ENCODE data around the gene EPB41L1. TPM values are rescaled to one million over a fixed set of nuclear protein-coding genes. Genes with fewer than 3 reads are reported as not detected.

The EPB41L1 gene
- total RNA-seq, 1 experiment from 2014 or later: 121 TPM

GRCh38 chr20:36277546-36277945 is 123.0 kb downstream of the EPB41L1 start:
- DNase-seq: no peak
- no peak overlapping the region for H3K27ac Mint-ChIP-seq (ENCODE audit: unreplicated experiment)
- peaks cover 92% of the 10 kb centered on the region for H3K27me3 Mint-ChIP-seq (ENCODE audit: unreplicated experiment)
- no TSS peak for BruUV-seq (replicated peaks)
- no peak for TF ChIP-seq CTCF (IDR thresholded peaks at IDR 0.05; ENCODE audit: unreplicated experiment)
- H3K36me3 Mint-ChIP-seq (ENCODE audit: insufficient read depth, unreplicated experiment): no peaks in the 10 kb centered on the region
- no peaks in the 10 kb centered on the region for H3K4me1 Mint-ChIP-seq (ENCODE audit: low read depth, unreplicated experiment)
- H3K9me3 Mint-ChIP-seq (ENCODE audit: low read depth, unreplicated experiment): no peaks in the 10 kb centered on the region
- intact Hi-C loops (cut with micrococcal nuclease; ENCODE audit: unreplicated experiment): no loop called here
- CTCF ChIA-PET: no interaction called here
- H3K4me3 Mint-ChIP-seq (ENCODE audit: low read depth, unreplicated experiment): no peak overlapping the region

- H3K4me1 Mint-ChIP-seq (ENCODE audit: low read depth, unreplicated experiment): no peaks in the 10 kb centered on the region
- no peaks in the 10 kb centered on the region for H3K9me3 Mint-ChIP-seq (ENCODE audit: low read depth, unreplicated experiment)
- DNase-seq: no peak
- H3K27ac Mint-ChIP-seq (ENCODE audit: unreplicated experiment): no peak overlapping the region
- TF ChIP-seq CTCF (IDR thresholded peaks at IDR 0.05; ENCODE audit: unreplicated experiment): no peak
- CTCF ChIA-PET: interaction anchor here (2.8 kb wide), 1 partner anchor 8 kb away, joined by 7 read pairs; no protein-coding TSS in a partner anchor
- no TSS peak for BruUV-seq (replicated peaks)
- no peaks in the 10 kb centered on the region for H3K36me3 Mint-ChIP-seq (ENCODE audit: insufficient read depth, unreplicated experiment)
- intact Hi-C loops (cut with micrococcal nuclease; ENCODE audit: unreplicated experiment): no loop called here
- H3K27me3 Mint-ChIP-seq (ENCODE audit: unreplicated experiment): peaks cover 92% of the 10 kb centered on the region
- no peak overlapping the region for H3K4me3 Mint-ChIP-seq (ENCODE audit: low read depth, unreplicated experiment)
Measured at GRCh38 chr20:36279362-36279761, 124.8 kb downstream of the EPB41L1 start.

- BruUV-seq (replicated peaks): no TSS peak
Measured at GRCh38 chr20:36279776-36280175, 125.2 kb downstream of the EPB41L1 start.

GRCh38 chr20:36281785-36282380 is 127.3 kb downstream of the EPB41L1 start:
- no peaks in the 10 kb centered on the region for H3K4me1 Mint-ChIP-seq (ENCODE audit: low read depth, unreplicated experiment)
- no peaks in the 10 kb centered on the region for H3K36me3 Mint-ChIP-seq (ENCODE audit: insufficient read depth, unreplicated experiment)
- no peak for DNase-seq
- peaks cover 85% of the 10 kb centered on the region for H3K27me3 Mint-ChIP-seq (ENCODE audit: unreplicated experiment)
- no peak overlapping the region for H3K4me3 Mint-ChIP-seq (ENCODE audit: low read depth, unreplicated experiment)
- BruUV-seq (replicated peaks): no TSS peak
- intact Hi-C loops (cut with micrococcal nuclease; ENCODE audit: unreplicated experiment): no loop called here
- H3K9me3 Mint-ChIP-seq (ENCODE audit: low read depth, unreplicated experiment): no peaks in the 10 kb centered on the region
- CTCF ChIA-PET: interaction anchor here (2.8 kb wide), 1 partner anchor 10 kb away, joined by 7 read pairs; no protein-coding TSS in a partner anchor
- TF ChIP-seq CTCF (IDR thresholded peaks at IDR 0.05; ENCODE audit: unreplicated experiment): no peak
- H3K27ac Mint-ChIP-seq (ENCODE audit: unreplicated experiment): no peak overlapping the region

More at GRCh38 chr20:36279776-36280175, 125.2 kb downstream of the EPB41L1 start:
- DNase-seq: no peak
- no peak for TF ChIP-seq CTCF (IDR thresholded peaks at IDR 0.05; ENCODE audit: unreplicated experiment)
- intact Hi-C loops (cut with micrococcal nuclease; ENCODE audit: unreplicated experiment): no loop called here
- no peaks in the 10 kb centered on the region for H3K36me3 Mint-ChIP-seq (ENCODE audit: insufficient read depth, unreplicated experiment)
- no peak overlapping the region for H3K4me3 Mint-ChIP-seq (ENCODE audit: low read depth, unreplicated experiment)
- peaks cover 90% of the 10 kb centered on the region for H3K27me3 Mint-ChIP-seq (ENCODE audit: unreplicated experiment)
- CTCF ChIA-PET: interaction anchor here (2.8 kb wide), 1 partner anchor 8 kb away, joined by 7 read pairs; no protein-coding TSS in a partner anchor
- H3K9me3 Mint-ChIP-seq (ENCODE audit: low read depth, unreplicated experiment): no peaks in the 10 kb centered on the region
- no peaks in the 10 kb centered on the region for H3K4me1 Mint-ChIP-seq (ENCODE audit: low read depth, unreplicated experiment)
- H3K27ac Mint-ChIP-seq (ENCODE audit: unreplicated experiment): no peak overlapping the region

Other genes starting within 250 kb of the EPB41L1 start
- gene SCAND1, start 200.2 kb upstream of the EPB41L1 start, total RNA-seq (2022): 83.5 and 88.6 TPM in 2 replicates
- gene CNBD2, start 186.2 kb upstream of the EPB41L1 start, total RNA-seq (2022): 5.0 and 5.6 TPM in 2 replicates
- 37.0 and 40.1 TPM in 2 replicates for gene AAR2, start 81.7 kb downstream of the EPB41L1 start, total RNA-seq (2022)
- gene DLGAP4, start 151.6 kb downstream of the EPB41L1 start, total RNA-seq (2022): 66.4 and 74.7 TPM in 2 replicates

Data from Calu3 (cell line).